Thoracic aorta (tissue), 2 donors: ENCODE results near the gene PITPNM1. TPM values are rescaled to one million over a fixed set of nuclear protein-coding genes. Genes with fewer than 3 reads are reported as not detected.
"Not testable (repeated sequence)": the region's sequence is repeated elsewhere in the genome, so short reads cannot be mapped to it uniquely, and the experiment has no call there.

ENCODE experiments used
- ATAC-seq: fragments of 150-250 bp; one replicate; pipeline ENCODE4 v1.8.0; 2017; ENCODE audit warnings: low read depth; ENCODE audit not compliant: insufficient number of reproducible peaks, low FRiP score
- DNase-seq: peaks from one replicate; pipeline ENCODE4 v3.0.0-alpha.2; 2020; ENCODE audit warnings: low spot score
- H3K27ac ChIP-seq, 2 donors: fragments of 200-600 bp; sonication (generic); 1 replicate in 1 of 2; 2 replicates in 1 of 2; pipeline ENCODE4 v1.5.1; 2016; ENCODE audit warnings: mild to moderate bottlenecking in 2 of 2, moderate library complexity in 2 of 2
- H3K27me3 ChIP-seq: fragments of 200-600 bp; sonication (generic); replicated peaks from 2 replicates; pipeline ENCODE4 v1.6.0; 2016; ENCODE audit warnings: mild to moderate bottlenecking; ENCODE audit not compliant: insufficient read depth
- H3K36me3 ChIP-seq: fragments of 200-600 bp; sonication (generic); one replicate; pipeline ENCODE4 v1.5.1; 2016
- H3K4me1 ChIP-seq, 2 donors: fragments of 200-600 bp; sonication (generic); 1 replicate in 1 of 2; 2 replicates in 1 of 2; pipeline versions ENCODE4 v1.5.1 to v1.6.0; 2016; ENCODE audit warnings: low read depth in 2 of 2, mild to moderate bottlenecking in 1 of 2; ENCODE audit not compliant: control insufficient read depth in 1 of 2
- H3K4me3 ChIP-seq: fragments of 200-600 bp; sonication (generic); 2 replicates; pipeline ENCODE4 v1.5.1; 2016; ENCODE audit warnings: mild to moderate bottlenecking
- H3K9me3 ChIP-seq: fragments of 200-600 bp; sonication (generic); 2 replicates; pipeline ENCODE4 v1.5.1; 2016
- CTCF ChIP-seq: fragments of 200-600 bp; sonication (generic); IDR thresholded peaks from one replicate; pipeline ENCODE4 v1.5.1; 2019; ENCODE audit warnings: antibody characterized with exemption
- total RNA-seq, 2 donors: library from RNA; depleted of rRNA; stranded (reverse); fragments of >200 nt; gene quantifications; one replicate each; pipeline versions ENCODE4 v1.1.0 to v1.2.3, GENCODE V29; 2016

The PITPNM1 gene
- total RNA-seq, 2 donors from 2014 or later: 27.1 to 32.5 TPM

DNA sequence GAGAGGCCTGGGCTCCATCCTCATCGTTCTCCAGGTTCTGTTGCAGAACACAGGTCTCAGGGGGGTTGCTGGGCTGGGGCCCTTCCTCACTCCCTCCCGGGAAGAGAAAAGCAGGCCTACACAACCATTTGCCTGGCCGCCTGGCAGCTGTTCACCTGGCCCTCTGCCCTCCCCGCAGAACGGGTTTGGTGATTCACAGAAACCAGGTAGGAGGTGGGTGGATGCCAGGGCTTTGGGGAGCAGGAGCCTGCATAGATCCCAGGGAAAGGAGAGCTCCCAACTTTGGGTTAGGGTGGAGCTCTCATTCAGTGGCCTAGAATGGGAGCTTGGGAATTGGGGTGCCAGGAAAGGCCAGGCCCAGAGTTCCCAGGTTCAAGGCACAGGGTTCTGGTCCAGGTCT lies 37.1 kb downstream of the PITPNM1 start:
- H3K36me3 ChIP-seq: no peaks in the 10 kb centered on the region
- H3K27ac ChIP-seq: peak overlapping the region; percentile 65 to 89
- TF ChIP-seq CTCF: no peak
- no peaks in the 10 kb centered on the region for H3K27me3 ChIP-seq
- peak overlapping the region; percentile 93 for H3K4me3 ChIP-seq
- H3K9me3 ChIP-seq: no peaks in the 10 kb centered on the region
- ATAC-seq (no peak), DNase-seq (no peak)
- H3K4me1 ChIP-seq: peaks cover 10 to 44% of the 10 kb centered on the region in 2 donors

DNA sequence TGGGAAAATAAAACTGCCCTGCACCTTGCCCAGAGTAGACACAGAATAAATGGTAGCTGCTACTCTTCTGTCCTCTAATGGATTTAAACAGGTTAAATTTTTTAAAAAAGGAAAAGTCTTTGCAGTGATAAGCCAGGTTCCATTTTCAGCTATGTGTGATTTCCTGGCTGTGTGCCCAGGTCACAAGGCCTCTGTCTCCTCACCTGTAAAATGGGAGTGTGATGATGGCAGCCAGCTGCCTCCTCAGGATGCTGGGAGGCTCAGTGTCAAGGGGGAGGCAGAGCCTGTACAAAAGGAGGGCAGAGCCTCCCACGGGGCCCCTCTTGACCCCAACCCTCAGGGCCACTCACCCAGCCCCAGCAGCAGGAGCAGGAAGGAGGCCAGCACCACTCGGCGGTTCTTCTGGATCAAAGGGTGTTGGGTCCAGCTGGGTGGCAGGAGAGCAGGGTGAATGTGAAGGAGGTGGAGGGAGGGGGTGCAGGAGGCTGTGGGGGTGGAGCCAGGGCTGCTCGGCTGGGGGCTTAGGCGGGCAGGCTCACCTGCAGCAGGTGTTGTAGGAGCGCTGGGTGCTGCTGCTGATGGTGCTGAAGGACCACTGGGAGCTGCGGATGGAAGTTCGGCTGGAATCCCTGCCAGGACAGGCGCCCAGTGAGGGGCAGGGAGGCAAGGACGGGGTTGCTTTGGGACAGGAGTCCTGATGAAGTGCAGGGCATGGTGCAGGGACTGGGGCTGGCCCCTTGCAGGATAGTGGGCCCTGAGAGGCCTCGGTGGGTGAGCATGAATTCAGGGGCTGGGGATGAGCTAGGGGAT lies 38.0 kb downstream of the PITPNM1 start:
- no peak for TF ChIP-seq CTCF
- Histone ChIP-seq H3K36me3 (no peaks in the 10 kb centered on the region), H3K9me3 (no peaks in the 10 kb centered on the region), H3K27me3 (no peaks in the 10 kb centered on the region), H3K4me3 (no peak overlapping the region), H3K27ac (peak overlapping the region in 1 of 2 donors; percentile 89), H3K4me1 (peaks cover 10 to 44% of the 10 kb centered on the region in 2 donors)
- ATAC-seq: no peak
- no peak for DNase-seq

DNA sequence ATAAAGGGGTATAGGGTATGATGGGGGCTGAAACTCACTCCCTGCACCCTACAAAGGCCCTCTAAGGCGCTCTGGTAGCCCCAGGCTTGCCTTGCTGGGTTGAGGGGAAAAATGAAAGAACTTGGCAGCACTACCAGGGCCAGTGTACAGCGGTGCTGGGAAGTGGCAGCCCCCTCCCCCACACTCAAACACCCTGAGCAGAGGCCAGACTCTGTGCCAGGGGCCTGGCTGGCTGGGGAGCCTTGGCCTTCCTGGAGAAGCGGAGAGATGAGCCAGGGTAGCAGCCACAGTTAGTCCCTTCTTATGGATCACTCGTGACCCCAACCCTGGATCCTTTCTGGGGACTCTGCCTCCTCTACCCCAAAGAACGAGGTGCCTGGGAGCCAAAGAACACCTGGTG lies 38.8 kb downstream of the PITPNM1 start:
- Histone ChIP-seq H3K4me1 (peaks cover 10 to 44% of the 10 kb centered on the region in 2 donors), H3K36me3 (no peaks in the 10 kb centered on the region), H3K9me3 (no peaks in the 10 kb centered on the region), H3K27me3 (no peaks in the 10 kb centered on the region), H3K4me3 (no peak overlapping the region), H3K27ac (no peak overlapping the region)
- no peak for TF ChIP-seq CTCF
- ATAC-seq: no peak
- no peak for DNase-seq

DNA sequence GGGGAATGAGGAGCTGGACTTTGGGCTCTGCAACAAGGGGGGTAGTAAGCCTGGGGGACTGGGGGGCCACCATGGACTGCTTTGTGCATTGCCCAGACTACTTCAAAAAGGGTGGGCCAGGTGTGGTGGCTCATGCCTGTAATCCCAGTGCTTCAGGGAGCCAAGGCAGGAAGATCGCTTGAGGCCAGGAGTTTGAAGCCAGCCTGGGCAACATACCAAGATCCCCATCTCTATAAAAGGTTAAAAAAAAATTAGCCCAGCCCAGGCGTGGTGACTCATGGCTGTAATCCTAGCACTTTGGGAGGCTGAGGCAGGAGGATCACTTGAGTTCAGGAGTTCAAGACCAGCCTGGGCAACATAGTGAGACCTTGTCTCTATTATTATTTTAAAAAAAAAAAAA lies 39.6 kb downstream of the PITPNM1 start:
- not testable (repeated sequence) for H3K36me3 ChIP-seq, H3K27me3 ChIP-seq, H3K9me3 ChIP-seq, ATAC-seq, H3K4me3 ChIP-seq, DNase-seq
- H3K27ac ChIP-seq: peak overlapping the region; percentile 81 to 82
- H3K4me1 ChIP-seq: peaks cover 10 to 44% of the 10 kb centered on the region in 2 donors

- ATAC-seq (no peak), DNase-seq (no peak)
- H3K4me3 ChIP-seq: peak overlapping the region; percentile 73
- H3K9me3 ChIP-seq: no peaks in the 10 kb centered on the region
- peak overlapping the region; percentile 81 to 82 for H3K27ac ChIP-seq
- no peak for TF ChIP-seq CTCF
- H3K36me3 ChIP-seq: no peaks in the 10 kb centered on the region
- H3K27me3 ChIP-seq: no peaks in the 10 kb centered on the region
- H3K4me1 ChIP-seq: peaks cover 10 to 44% of the 10 kb centered on the region in 2 donors
These were observed 40.0 kb downstream of the PITPNM1 start for GRCh38 chr11:67465189-67465510.
